Measurements from ENCODE around the gene CCDC80. TPM values are rescaled to one million over a fixed set of nuclear protein-coding genes. Genes with fewer than 3 reads are reported as not detected.

The CCDC80 gene
- total RNA-seq, 2 donors from 2014 or later = 90.8 to 350 TPM

- ATAC-seq (ENCODE audit: insufficient number of reproducible peaks, low FRiP score, low read depth) = no peak
- H3K9me3 ChIP-seq = no peaks in the 10 kb centered on the region
- H3K36me3 ChIP-seq = no peaks in the 10 kb centered on the region
- no peaks in the 10 kb centered on the region for H3K27me3 ChIP-seq (replicated peaks; ENCODE audit: insufficient read depth)
- H3K4me3 ChIP-seq = no peak overlapping the region
- peaks cover 0 to 3% of the 10 kb centered on the region in 2 donors for H3K4me1 ChIP-seq (ENCODE audit: control insufficient read depth in 1 of 2, low read depth in 2 of 2)
- DNase-seq (ENCODE audit: low spot score) = no peak
- H3K27ac ChIP-seq = no peak overlapping the region
- TF ChIP-seq CTCF (IDR thresholded peaks at IDR 0.05) = no peak
These were observed 24.8 kb downstream of the CCDC80 start for GRCh38 chr3:112615989-112616731.

- DNase-seq (ENCODE audit: low spot score) = no peak
- Histone ChIP-seq H3K4me1 (ENCODE audit: control insufficient read depth in 1 of 2, low read depth in 2 of 2) (peaks cover 0 to 3% of the 10 kb centered on the region in 2 donors), H3K9me3 (no peaks in the 10 kb centered on the region), H3K4me3 (no peak overlapping the region), H3K27me3 (replicated peaks; ENCODE audit: insufficient read depth) (no peaks in the 10 kb centered on the region), H3K27ac (no peak overlapping the region), H3K36me3 (peaks cover 3% of the 10 kb centered on the region)
- ATAC-seq (ENCODE audit: insufficient number of reproducible peaks, low FRiP score, low read depth) = no peak
- TF ChIP-seq CTCF (IDR thresholded peaks at IDR 0.05) = no peak
These were observed 29.0 kb downstream of the CCDC80 start for GRCh38 chr3:112611752-112612515.

GRCh38 chr3:112610121-112610520, 30.8 kb downstream of the CCDC80 start:
- ATAC-seq (ENCODE audit: insufficient number of reproducible peaks, low FRiP score, low read depth) = no peak

GRCh38 chr3:112607863-112608262, 33.1 kb downstream of the CCDC80 start:
- no peak overlapping the region for H3K27ac ChIP-seq
- DNase-seq (ENCODE audit: low spot score) (no peak), ATAC-seq (ENCODE audit: insufficient number of reproducible peaks, low FRiP score, low read depth) (no peak)
- no peak for TF ChIP-seq CTCF (IDR thresholded peaks at IDR 0.05)
- no peaks in the 10 kb centered on the region for H3K9me3 ChIP-seq
- no peaks in the 10 kb centered on the region for H3K27me3 ChIP-seq (replicated peaks; ENCODE audit: insufficient read depth)
- peaks cover 0 to 7% of the 10 kb centered on the region in 2 donors for H3K4me1 ChIP-seq (ENCODE audit: control insufficient read depth in 1 of 2, low read depth in 2 of 2)
- H3K36me3 ChIP-seq = peaks cover 3% of the 10 kb centered on the region
- no peak overlapping the region for H3K4me3 ChIP-seq

More at GRCh38 chr3:112610121-112610520, 30.8 kb downstream of the CCDC80 start:
- TF ChIP-seq CTCF (IDR thresholded peaks at IDR 0.05) = no peak
- Histone ChIP-seq H3K36me3 (peaks cover 3% of the 10 kb centered on the region), H3K27me3 (replicated peaks; ENCODE audit: insufficient read depth) (no peaks in the 10 kb centered on the region), H3K27ac (no peak overlapping the region), H3K4me3 (no peak overlapping the region), H3K9me3 (no peaks in the 10 kb centered on the region), H3K4me1 (ENCODE audit: control insufficient read depth in 1 of 2, low read depth in 2 of 2) (peaks cover 0 to 4% of the 10 kb centered on the region in 2 donors)
- no peak for DNase-seq (ENCODE audit: low spot score)

GRCh38 chr3:112606098-112606497, 34.8 kb downstream of the CCDC80 start:
- TF ChIP-seq CTCF (IDR thresholded peaks at IDR 0.05) = no peak

More at GRCh38 chr3:112606098-112606497, 34.8 kb downstream of the CCDC80 start:
- Histone ChIP-seq H3K4me3 (no peak overlapping the region), H3K27me3 (replicated peaks; ENCODE audit: insufficient read depth) (no peaks in the 10 kb centered on the region), H3K36me3 (peaks cover 3% of the 10 kb centered on the region), H3K4me1 (ENCODE audit: control insufficient read depth in 1 of 2, low read depth in 2 of 2) (peaks cover 0 to 4% of the 10 kb centered on the region in 2 donors), H3K9me3 (no peaks in the 10 kb centered on the region), H3K27ac (no peak overlapping the region)
- DNase-seq (ENCODE audit: low spot score) (no peak), ATAC-seq (ENCODE audit: insufficient number of reproducible peaks, low FRiP score, low read depth) (no peak)

Data from thoracic aorta (tissue), 2 donors.